Keratinocyte (primary cell): ENCODE results near the gene OR51M1. TPM values are rescaled to one million over a fixed set of nuclear protein-coding genes. Genes with fewer than 3 reads are reported as not detected.

Experiments
- DNase-seq: peaks from one replicate; pipeline ENCODE4 v3.0.0-alpha.2; 2011; ENCODE audit warnings: low read depth, missing footprints, low spot score
- FAIRE-seq: peaks from 2 replicates; lab custom pipeline; 2011; peaks lifted over from hg19 to GRCh38; lab: Jason Lieb, UNC
- H2AFZ ChIP-seq: 2 replicates; pipeline ENCODE4 v1.6.0; 2012; ENCODE audit warnings: low read length, control low read depth, inconsistent platforms; ENCODE audit not compliant: control insufficient read depth
- H3K27ac ChIP-seq: 2 replicates; pipeline ENCODE4 v1.5.1; 2011; ENCODE audit warnings: low read length; ENCODE audit not compliant: control insufficient read depth, insufficient read depth
- H3K27me3 ChIP-seq: 3 replicates; pipeline ENCODE4 v1.6.0; 2011; ENCODE audit warnings: low read length; ENCODE audit not compliant: control insufficient read depth, insufficient read depth; ENCODE audit errors: extremely low read depth
- H3K36me3 ChIP-seq, 2 experiments: 2 replicates in 1 of 2; 3 replicates in 1 of 2; pipeline ENCODE4 v1.5.1; 2011; ENCODE audit warnings: low read length in 2 of 2, mild to moderate bottlenecking in 1 of 2; ENCODE audit not compliant: control insufficient read depth in 2 of 2, insufficient read depth in 2 of 2; ENCODE audit errors: extremely low read depth in 1 of 2
- H3K4me1 ChIP-seq: 3 replicates; pipeline ENCODE4 v1.5.1; 2011; ENCODE audit warnings: low read length; ENCODE audit not compliant: control insufficient read depth, insufficient read depth; ENCODE audit errors: extremely low read depth
- H3K4me2 ChIP-seq: 3 replicates; pipeline ENCODE4 v1.6.0; 2011; ENCODE audit warnings: low read depth, low read length; ENCODE audit not compliant: control insufficient read depth, insufficient read depth; ENCODE audit errors: extremely low read depth
- H3K4me3 ChIP-seq, 3 experiments: fragments of 200-600 bp in 1 of 3; sonication (generic) in 1 of 3; 2 replicates in 2 of 3; 3 replicates in 1 of 3; pipeline ENCODE4 v1.5.1; 2011 to 2016; ENCODE audit warnings: low read length in 3 of 3, mild to moderate bottlenecking in 3 of 3, control low read depth in 2 of 3, inconsistent platforms in 1 of 3, low read depth in 1 of 3, mixed read lengths in 1 of 3, mixed run types in 1 of 3, moderate library complexity in 1 of 3; ENCODE audit not compliant: control insufficient read depth in 2 of 3, insufficient read depth in 2 of 3; ENCODE audit errors: extremely low read depth in 1 of 3
- H3K79me2 ChIP-seq: 2 replicates; pipeline ENCODE4 v1.6.0; 2012; ENCODE audit warnings: low read length; ENCODE audit not compliant: control insufficient read depth, insufficient read depth
- H3K9ac ChIP-seq: 3 replicates; pipeline ENCODE4 v1.6.0; 2011; ENCODE audit warnings: low read length; ENCODE audit not compliant: control insufficient read depth, insufficient read depth; ENCODE audit errors: extremely low read depth
- H3K9me1 ChIP-seq: 3 replicates; pipeline ENCODE4 v1.6.0; 2011; ENCODE audit warnings: low read length; ENCODE audit not compliant: control insufficient read depth, insufficient read depth; ENCODE audit errors: extremely low read depth
- H3K9me3 ChIP-seq: 2 replicates; pipeline ENCODE4 v1.5.1; 2012; ENCODE audit warnings: low read depth, low read length; ENCODE audit not compliant: control insufficient read depth
- H4K20me1 ChIP-seq: 3 replicates; pipeline ENCODE4 v1.6.0; 2011; ENCODE audit warnings: low read length; ENCODE audit not compliant: control insufficient read depth, insufficient read depth; ENCODE audit errors: extremely low read depth
- EZH2 ChIP-seq: IDR thresholded peaks from one replicate; pipeline ENCODE4 v1.6.1; 2012; ENCODE audit warnings: inconsistent platforms, mild to moderate bottlenecking, low read length, moderate library complexity
- dilution Hi-C: fragments of 300-500 bp; cut with MboI; formaldehyde crosslinking; loops from one replicate; pipeline ENCODE4 v1.7.0; 2020; ENCODE audit warnings: low sequenced_read_pairs; ENCODE audit not compliant: extremely low pct_ligation_motif_present
- polyA plus RNA-seq, 5 experiments: library from polyadenylated mRNA; depleted of rRNA in 3 of 5; stranded (reverse) in 3 of 5; stranded (forward) in 1 of 5; unstranded in 1 of 5; fragments of >200 nt; gene quantifications; 1 replicate in 1 of 5; 2 replicates in 3 of 5; 3 replicates in 1 of 5; pipeline versions ENCODE4 v1.2.1 to v1.2.3, GENCODE V29; 2011 to 2012; ENCODE audit warnings: missing spikeins in 2 of 5, low read depth in 1 of 5, low replicate concordance in 1 of 5
- TF ChIP-seq, protein P1 (sequence below), 3 experiments: IDR thresholded peaks in 1 of 3; conservative IDR thresholded peaks in 1 of 3; optimal IDR thresholded peaks in 1 of 3; 2 replicates in 2 of 3; 3 replicates in 1 of 3; pipeline versions ENCODE3 to v1.5.1; 2011; ENCODE audit warnings: low read length in 3 of 3, mild to moderate bottlenecking in 3 of 3, moderate library complexity in 2 of 3, control low read depth in 1 of 3, inconsistent platforms in 1 of 3; ENCODE audit not compliant: insufficient read depth in 2 of 3; ENCODE audit errors: extremely low read depth in 1 of 3

Gene OR51M1
- polyA plus RNA-seq, 1 donor (not counting 4 experiments of a cell fraction or from before 2014, with no cell fraction given): not detected

DNA sequence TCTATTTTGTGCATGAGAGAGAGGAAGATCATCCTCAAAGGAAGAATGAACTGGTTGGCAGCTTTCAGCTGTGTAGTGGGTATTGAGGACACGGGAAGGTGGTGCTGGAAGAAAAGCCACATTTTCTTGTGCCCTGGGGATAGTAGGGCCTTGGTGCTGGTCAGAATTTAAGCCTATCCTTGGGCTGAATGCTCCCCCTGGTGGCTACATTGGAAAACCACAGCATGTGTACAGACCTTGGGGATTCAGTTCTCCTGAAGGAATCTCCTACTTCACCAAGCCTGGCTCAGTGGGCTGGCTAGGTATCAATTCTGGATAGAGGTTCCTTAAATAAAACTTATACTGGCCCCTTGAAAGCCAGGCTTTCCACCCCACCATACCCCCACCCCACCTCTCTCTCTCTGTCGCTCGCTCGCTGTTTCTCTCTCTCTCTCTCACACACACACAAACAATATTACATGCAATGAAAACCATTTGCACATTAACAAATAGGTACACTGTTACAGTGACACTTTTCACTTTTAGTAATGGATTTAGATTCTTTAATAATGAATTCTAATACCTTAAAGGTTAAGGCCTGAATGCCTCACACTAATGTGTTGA lies 2.8 kb upstream of the OR51M1 start:
- Histone ChIP-seq H3K27me3 (no peaks in the 10 kb centered on the region), H3K9me3 (no peaks in the 10 kb centered on the region), H3K79me2 (no peaks in the 10 kb centered on the region), H3K4me2 (no peak overlapping the region), H4K20me1 (no peaks in the 10 kb centered on the region), H3K9ac (no peak overlapping the region), H3K27ac (no peak overlapping the region), H3K36me3 (no peaks in the 10 kb centered on the region), H2AFZ (no peak overlapping the region), H3K4me3 (no peak overlapping the region), H3K4me1 (no peaks in the 10 kb centered on the region), H3K9me1 (no peaks in the 10 kb centered on the region)
- FAIRE-seq (no peak), DNase-seq (peak; percentile 2)
- dilution Hi-C loops: no loop called here
- TF ChIP-seq EZH2: no peak
- TF ChIP-seq, protein P1, sequence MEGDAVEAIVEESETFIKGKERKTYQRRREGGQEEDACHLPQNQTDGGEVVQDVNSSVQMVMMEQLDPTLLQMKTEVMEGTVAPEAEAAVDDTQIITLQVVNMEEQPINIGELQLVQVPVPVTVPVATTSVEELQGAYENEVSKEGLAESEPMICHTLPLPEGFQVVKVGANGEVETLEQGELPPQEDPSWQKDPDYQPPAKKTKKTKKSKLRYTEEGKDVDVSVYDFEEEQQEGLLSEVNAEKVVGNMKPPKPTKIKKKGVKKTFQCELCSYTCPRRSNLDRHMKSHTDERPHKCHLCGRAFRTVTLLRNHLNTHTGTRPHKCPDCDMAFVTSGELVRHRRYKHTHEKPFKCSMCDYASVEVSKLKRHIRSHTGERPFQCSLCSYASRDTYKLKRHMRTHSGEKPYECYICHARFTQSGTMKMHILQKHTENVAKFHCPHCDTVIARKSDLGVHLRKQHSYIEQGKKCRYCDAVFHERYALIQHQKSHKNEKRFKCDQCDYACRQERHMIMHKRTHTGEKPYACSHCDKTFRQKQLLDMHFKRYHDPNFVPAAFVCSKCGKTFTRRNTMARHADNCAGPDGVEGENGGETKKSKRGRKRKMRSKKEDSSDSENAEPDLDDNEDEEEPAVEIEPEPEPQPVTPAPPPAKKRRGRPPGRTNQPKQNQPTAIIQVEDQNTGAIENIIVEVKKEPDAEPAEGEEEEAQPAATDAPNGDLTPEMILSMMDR (optimal IDR thresholded peaks at IDR 0.05 in 1 of 3, IDR thresholded peaks at IDR 0.05 in 1 of 3, conservative IDR thresholded peaks at IDR 0.05 in 1 of 3; ENCODE audit: extremely low read depth in 1 of 3, insufficient read depth in 2 of 3, low read length in 3 of 3): peak; percentile 80 to 83 (median 82)

DNA sequence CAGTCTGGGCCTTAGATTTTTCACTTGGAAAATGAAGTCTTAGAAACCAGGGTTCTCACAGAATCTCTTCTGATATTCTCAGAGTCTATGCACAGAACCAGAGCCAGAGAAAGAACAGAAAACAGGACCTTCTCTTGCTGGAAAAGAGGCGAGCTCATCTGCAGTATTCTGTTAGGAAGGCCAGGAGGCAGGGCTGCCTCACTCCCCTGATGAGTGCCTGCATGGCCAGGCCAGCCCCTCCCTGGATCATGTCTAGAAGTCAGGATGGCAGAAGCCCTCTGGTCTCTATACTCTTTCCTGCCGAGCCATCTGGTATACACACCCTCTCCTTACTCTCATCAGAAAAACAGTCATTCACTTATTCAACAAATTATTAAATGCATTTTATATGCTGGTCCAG lies 723 bp downstream of the OR51M1 start:
- Histone ChIP-seq H3K4me1 (no peaks in the 10 kb centered on the region), H2AFZ (no peak overlapping the region), H3K9me1 (no peaks in the 10 kb centered on the region), H3K79me2 (no peaks in the 10 kb centered on the region), H3K27ac (no peak overlapping the region), H3K9me3 (no peaks in the 10 kb centered on the region), H3K9ac (no peak overlapping the region), H3K36me3 (no peaks in the 10 kb centered on the region), H3K4me3 (no peak overlapping the region), H3K27me3 (no peaks in the 10 kb centered on the region), H3K4me2 (no peak overlapping the region), H4K20me1 (no peaks in the 10 kb centered on the region)
- FAIRE-seq (no peak), DNase-seq (no peak)
- TF ChIP-seq, protein P1 (optimal IDR thresholded peaks at IDR 0.05 in 1 of 3, IDR thresholded peaks at IDR 0.05 in 1 of 3, conservative IDR thresholded peaks at IDR 0.05 in 1 of 3; ENCODE audit: extremely low read depth in 1 of 3, insufficient read depth in 2 of 3, low read length in 3 of 3): no peak
- no peak for TF ChIP-seq EZH2
- dilution Hi-C loops: no loop called here
